DOHH2 (cell line): Measurements from ENCODE around the gene NUP210.

ENCODE experiments used
- H3F3A ChIP-seq: fragments of 200-600 bp; sonication (generic), shearing (Covaris generic); 2 replicates; pipeline ENCODE4 v1.6.0; 2016; ENCODE audit warnings: antibody characterized with exemption, mild to moderate bottlenecking; ENCODE audit not compliant: control insufficient read depth, insufficient read depth
- H3K27ac ChIP-seq: fragments of 200-600 bp; sonication (generic); 2 replicates; pipeline ENCODE4 v1.5.1; 2014; ENCODE audit warnings: low read depth, mild to moderate bottlenecking, low read length, moderate library complexity
- H3K27me3 ChIP-seq: fragments of 200-600 bp; sonication (generic); 2 replicates; pipeline ENCODE4 v1.6.1; 2014; ENCODE audit warnings: mild to moderate bottlenecking, low read length, mixed read lengths; ENCODE audit not compliant: control insufficient read depth
- H3K36me3 ChIP-seq: fragments of 200-600 bp; sonication (generic); 2 replicates; pipeline ENCODE4 v1.6.1; 2014; ENCODE audit warnings: mild to moderate bottlenecking, low read length, moderate library complexity, mixed read lengths; ENCODE audit not compliant: control insufficient read depth
- H3K4me1 ChIP-seq: fragments of 200-600 bp; sonication (generic); 2 replicates; pipeline ENCODE4 v1.6.1; 2014; ENCODE audit warnings: mild to moderate bottlenecking, low read length, mixed read lengths; ENCODE audit not compliant: control insufficient read depth
- H3K4me2 ChIP-seq: fragments of 200-600 bp; sonication (generic); 2 replicates; pipeline ENCODE4 v1.6.0; 2014; ENCODE audit warnings: mild to moderate bottlenecking, low read length, moderate library complexity
- H3K4me3 ChIP-seq: fragments of 200-600 bp; sonication (generic); 2 replicates; pipeline ENCODE4 v1.5.1; 2014; ENCODE audit warnings: mild to moderate bottlenecking, low read length, mixed read lengths
- H3K79me2 ChIP-seq: fragments of 200-600 bp; sonication (generic); 2 replicates; pipeline ENCODE4 v1.6.1; 2014; ENCODE audit warnings: mild to moderate bottlenecking, low read length, mixed read lengths; ENCODE audit not compliant: control insufficient read depth
- H3K9me2 ChIP-seq: fragments of 200-600 bp; sonication (generic); replicated peaks from 2 replicates; pipeline ENCODE4 v1.6.1; 2014; ENCODE audit warnings: mild to moderate bottlenecking, low read length, mixed read lengths; ENCODE audit not compliant: control insufficient read depth
- H3K9me3 ChIP-seq: fragments of 200-600 bp; sonication (generic); 2 replicates; pipeline ENCODE4 v1.6.1; 2014; ENCODE audit warnings: antibody characterized with exemption, low read length, mixed read lengths; ENCODE audit not compliant: control insufficient read depth, insufficient read depth
- H4K20me1 ChIP-seq: fragments of 200-600 bp; sonication (generic); 2 replicates; pipeline ENCODE4 v1.6.0; 2014; ENCODE audit warnings: low read depth, mild to moderate bottlenecking, antibody characterized with exemption, low read length, moderate library complexity; ENCODE audit not compliant: control insufficient read depth, insufficient read depth
- EZH2phosphoT487 ChIP-seq: fragments of 200-600 bp; sonication (generic); IDR thresholded peaks from 2 replicates; pipeline ENCODE4 v1.6.1; 2017; ENCODE audit warnings: borderline replicate concordance, mild to moderate bottlenecking, antibody characterized with exemption, low read length, moderate library complexity, mixed read lengths
- TF ChIP-seq, protein P1 (sequence below): fragments of 200-600 bp; sonication (generic); IDR thresholded peaks from one replicate; pipeline ENCODE4 v1.5.1; 2014; ENCODE audit warnings: antibody characterized with exemption, mild to moderate bottlenecking, low read depth, low read length; ENCODE audit not compliant: poor library complexity, severe bottlenecking

The NUP210 gene

DNA sequence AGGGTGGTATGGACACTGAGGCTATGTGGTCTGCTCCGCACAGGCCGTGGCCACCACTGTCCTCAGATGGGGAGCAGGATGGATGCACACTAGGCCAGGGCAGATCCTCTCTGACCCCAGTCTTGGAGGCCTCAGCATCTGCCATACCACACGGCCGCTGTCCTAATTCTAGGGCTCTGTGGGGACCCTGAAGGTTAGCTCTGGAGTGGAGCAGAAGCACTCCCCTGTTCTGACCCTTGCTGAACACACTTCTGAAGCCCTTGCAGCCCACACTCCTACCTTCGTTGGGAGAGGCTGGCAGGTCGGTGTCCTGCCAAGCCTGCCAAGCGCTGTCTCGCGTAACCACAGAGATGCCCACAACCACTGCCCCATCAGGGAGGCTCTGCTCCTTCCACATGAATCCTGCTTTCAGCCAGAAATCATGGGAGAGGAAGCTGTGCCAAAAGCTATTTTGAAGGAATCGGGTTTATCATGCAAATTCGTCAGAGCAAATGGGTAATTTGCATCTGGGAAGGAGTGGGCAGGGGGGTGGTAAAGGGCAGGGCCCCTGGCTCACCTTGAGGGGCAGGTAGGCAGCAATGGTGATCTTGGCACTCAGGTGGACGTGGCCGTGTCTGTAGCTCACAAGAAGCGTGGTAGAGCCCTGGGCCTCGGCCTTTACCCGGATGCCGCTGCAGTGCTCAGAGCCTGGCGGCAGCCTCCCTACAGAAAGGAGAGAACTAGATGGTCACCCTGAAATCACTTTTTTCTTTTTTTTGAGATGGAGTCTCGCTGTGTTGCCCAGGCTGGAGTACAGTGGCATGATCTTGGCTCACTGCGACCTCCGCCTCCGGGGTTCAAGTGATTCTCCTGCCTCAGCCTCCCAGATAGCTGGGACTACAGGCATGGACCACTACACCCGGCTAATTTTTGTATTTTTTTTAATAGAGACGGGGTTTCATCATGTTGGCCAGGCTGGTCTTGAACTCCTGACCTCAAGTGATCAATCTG, 54.4 kb downstream of the NUP210 start:
- no peak overlapping the region for H3K4me3 ChIP-seq
- H3K4me2 ChIP-seq = no peak overlapping the region
- peaks cover 86% of the 10 kb centered on the region for H3K36me3 ChIP-seq
- H3K4me1 ChIP-seq = no peaks in the 10 kb centered on the region
- no peak overlapping the region for H3K27ac ChIP-seq
- H3K9me3 ChIP-seq = no peaks in the 10 kb centered on the region
- H3F3A ChIP-seq = no peaks in the 10 kb centered on the region
- H4K20me1 ChIP-seq = 0 out of 2 replicates have a peak, but pooled peaks cover 5% of the 10 kb centered on the region
- TF ChIP-seq, protein P1, sequence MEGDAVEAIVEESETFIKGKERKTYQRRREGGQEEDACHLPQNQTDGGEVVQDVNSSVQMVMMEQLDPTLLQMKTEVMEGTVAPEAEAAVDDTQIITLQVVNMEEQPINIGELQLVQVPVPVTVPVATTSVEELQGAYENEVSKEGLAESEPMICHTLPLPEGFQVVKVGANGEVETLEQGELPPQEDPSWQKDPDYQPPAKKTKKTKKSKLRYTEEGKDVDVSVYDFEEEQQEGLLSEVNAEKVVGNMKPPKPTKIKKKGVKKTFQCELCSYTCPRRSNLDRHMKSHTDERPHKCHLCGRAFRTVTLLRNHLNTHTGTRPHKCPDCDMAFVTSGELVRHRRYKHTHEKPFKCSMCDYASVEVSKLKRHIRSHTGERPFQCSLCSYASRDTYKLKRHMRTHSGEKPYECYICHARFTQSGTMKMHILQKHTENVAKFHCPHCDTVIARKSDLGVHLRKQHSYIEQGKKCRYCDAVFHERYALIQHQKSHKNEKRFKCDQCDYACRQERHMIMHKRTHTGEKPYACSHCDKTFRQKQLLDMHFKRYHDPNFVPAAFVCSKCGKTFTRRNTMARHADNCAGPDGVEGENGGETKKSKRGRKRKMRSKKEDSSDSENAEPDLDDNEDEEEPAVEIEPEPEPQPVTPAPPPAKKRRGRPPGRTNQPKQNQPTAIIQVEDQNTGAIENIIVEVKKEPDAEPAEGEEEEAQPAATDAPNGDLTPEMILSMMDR = no peak
- no peak for TF ChIP-seq EZH2phosphoT487
- no peaks in the 10 kb centered on the region for H3K9me2 ChIP-seq
- H3K27me3 ChIP-seq = no peaks in the 10 kb centered on the region
- peaks cover 6% of the 10 kb centered on the region; the same call in 1 of the 2 replicates for H3K79me2 ChIP-seq

DNA sequence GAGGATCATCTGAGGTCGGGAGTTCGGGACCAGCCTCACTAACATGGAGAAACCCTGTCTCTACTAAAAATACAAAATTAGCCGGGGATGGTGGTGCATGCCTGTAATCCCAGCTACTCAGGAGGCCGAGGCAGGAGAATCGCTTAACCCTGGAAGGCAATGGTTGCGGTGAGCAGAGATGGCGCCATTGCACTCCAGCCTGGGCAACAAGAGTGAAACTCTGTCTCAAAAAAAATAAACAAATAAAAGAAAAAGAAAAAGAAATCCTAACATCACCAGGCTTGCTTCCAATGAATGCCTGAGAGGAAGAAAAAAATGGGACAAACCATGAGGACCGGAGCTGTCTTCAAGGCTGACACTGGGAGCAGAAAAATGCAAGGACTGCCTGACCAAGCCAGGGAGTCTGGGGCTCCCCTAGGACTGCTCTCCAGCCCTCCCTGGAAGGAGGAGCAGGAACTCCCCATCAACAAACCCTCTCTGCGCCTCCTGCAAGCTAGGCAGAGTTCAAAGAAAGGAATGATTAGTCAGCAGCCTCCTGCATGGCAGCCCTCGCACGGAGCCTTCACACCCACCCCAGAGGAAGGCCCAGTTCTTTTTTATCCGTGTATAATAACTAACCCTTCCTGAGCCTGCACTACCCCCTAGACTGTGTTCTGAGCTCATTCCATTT, 55.4 kb downstream of the NUP210 start:
- H3K4me2 ChIP-seq = no peak overlapping the region
- peaks cover 86% of the 10 kb centered on the region for H3K36me3 ChIP-seq
- H3K4me1 ChIP-seq = no peaks in the 10 kb centered on the region
- H4K20me1 ChIP-seq = 0 out of 2 replicates have a peak, but pooled peaks cover 5% of the 10 kb centered on the region
- H3K27ac ChIP-seq = no peak overlapping the region
- H3K27me3 ChIP-seq = no peaks in the 10 kb centered on the region
- H3K79me2 ChIP-seq = peaks cover 6% of the 10 kb centered on the region; the same call in 1 of the 2 replicates
- H3K9me3 ChIP-seq = no peaks in the 10 kb centered on the region
- TF ChIP-seq, protein P1 = no peak
- no peak for TF ChIP-seq EZH2phosphoT487
- no peak overlapping the region for H3K4me3 ChIP-seq
- no peaks in the 10 kb centered on the region for H3K9me2 ChIP-seq
- H3F3A ChIP-seq = no peaks in the 10 kb centered on the region

DNA sequence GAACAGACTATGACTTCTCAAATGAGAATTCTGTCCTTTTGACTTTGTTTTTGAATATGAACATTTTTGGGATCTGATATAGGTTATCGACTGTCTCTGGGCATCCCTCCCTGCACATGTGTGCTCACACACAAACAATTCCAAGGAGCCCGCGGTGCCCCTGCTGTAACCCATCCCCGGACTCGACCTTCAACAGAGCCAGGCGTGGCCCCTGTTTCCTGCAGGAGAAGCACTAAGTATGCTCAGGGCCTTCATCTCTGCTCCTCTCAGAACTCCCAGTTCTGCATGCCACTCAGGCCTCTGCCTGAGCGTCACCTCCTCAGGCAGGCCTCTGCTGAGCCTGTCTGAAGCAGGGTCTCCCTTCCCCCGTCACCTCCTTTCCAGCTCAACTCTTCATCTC, 57.6 kb downstream of the NUP210 start:
- Histone ChIP-seq H3K27me3 (no peaks in the 10 kb centered on the region), H3K4me2 (no peak overlapping the region), H4K20me1 (peaks cover 5% of the 10 kb centered on the region; the same call in 1 of the 2 replicates), H3K9me3 (no peaks in the 10 kb centered on the region), H3K4me3 (no peak overlapping the region), H3F3A (no peaks in the 10 kb centered on the region), H3K4me1 (no peaks in the 10 kb centered on the region), H3K9me2 (no peaks in the 10 kb centered on the region), H3K79me2 (peaks cover 3% of the 10 kb centered on the region; the same call in 1 of the 2 replicates), H3K27ac (no peak overlapping the region), H3K36me3 (peaks cover 88% of the 10 kb centered on the region)
- TF ChIP-seq, protein P1 = no peak
- no peak for TF ChIP-seq EZH2phosphoT487
